ENCODE data around the gene AMFR. TPM values are rescaled to one million over a fixed set of nuclear protein-coding genes. Genes with fewer than 3 reads are reported as not detected.
A peak's percentile ranks its signal among the peaks of the same experiment; 100 is the strongest.

AMFR gene
- polyA plus RNA-seq (2013, experiment 1 of 2; ENCODE audit: insufficient read length): 92.3 TPM
- 91.3 TPM for polyA plus RNA-seq (2013, experiment 2 of 2; ENCODE audit: insufficient read length)

- peak; percentile 85 for DNase-seq
Observed at GRCh38 chr16:56425439-56425832, at the start of gene AMFR. Gene AMFR (minus strand): TSS chr16:56425545. CDS start chr16:56425327, 218 bp downstream.

GRCh38 chr16:56470666-56471065 is 45.3 kb upstream of the AMFR start:
- DNase-seq: no peak

- DNase-seq: no peak
Observed at GRCh38 chr16:56470232-56470631, 44.9 kb upstream of the AMFR start.

GRCh38 chr16:56469748-56470147 is 44.4 kb upstream of the AMFR start:
- DNase-seq: no peak

GRCh38 chr16:56468800-56469199 is 43.5 kb upstream of the AMFR start:
- DNase-seq: no peak

GRCh38 chr16:56466344-56466743 is 41.0 kb upstream of the AMFR start:
- DNase-seq: no peak

GRCh38 chr16:56463153-56463552 is 37.8 kb upstream of the AMFR start:
- DNase-seq: no peak

- no peak for DNase-seq
Observed at GRCh38 chr16:56462064-56462796, 36.9 kb upstream of the AMFR start.

- no peak for DNase-seq
Observed at GRCh38 chr16:56460101-56460500, 34.8 kb upstream of the AMFR start.

GRCh38 chr16:56457927-56458470 is 32.7 kb upstream of the AMFR start:
- DNase-seq: no peak

GRCh38 chr16:56451753-56452689 is 26.7 kb upstream of the AMFR start:
- DNase-seq: peak; percentile 18

- DNase-seq: peak; percentile 98
Observed at GRCh38 chr16:56450986-56451752, 25.8 kb upstream of the AMFR start, which contains the start of the genes NUDT21 and OGFOD1. Gene NUDT21 (minus strand): TSS chr16:56451332. CDS start chr16:56451202, 130 bp downstream. Gene OGFOD1 (plus strand): TSS chr16:56451554. CDS start chr16:56451613, 59 bp downstream.

GRCh38 chr16:56450275-56450985 is 25.1 kb upstream of the AMFR start:
- DNase-seq: no peak

GRCh38 chr16:56448005-56448404 is 22.7 kb upstream of the AMFR start:
- DNase-seq: no peak

GRCh38 chr16:56447286-56447685 is 21.9 kb upstream of the AMFR start:
- DNase-seq: no peak

- DNase-seq: no peak
Observed at GRCh38 chr16:56438038-56438437, 12.7 kb upstream of the AMFR start.

- DNase-seq: no peak
Observed at GRCh38 chr16:56436258-56436657, 10.9 kb upstream of the AMFR start.

GRCh38 chr16:56428091-56428490 is 2.7 kb upstream of the AMFR start:
- DNase-seq: no peak

- DNase-seq: no peak
Observed at GRCh38 chr16:56426585-56426984, 1.2 kb upstream of the AMFR start.

- peak; percentile 8 for DNase-seq
Observed at GRCh38 chr16:56424791-56425438, 430 bp downstream of the AMFR start.

- no peak for DNase-seq
Observed at GRCh38 chr16:56424404-56424764, 961 bp downstream of the AMFR start.

Data from fibroblast of skin of abdomen (primary cell).